ENCODE data around the gene MAP2K5. TPM values are rescaled to one million over a fixed set of nuclear protein-coding genes. Genes with fewer than 3 reads are reported as not detected.
"Not testable (repeated sequence)": the region's sequence is repeated elsewhere in the genome, so short reads cannot be mapped to it uniquely, and the experiment has no call there.

The MAP2K5 gene
- total RNA-seq, 1 experiment from 2014 or later: 3.4 TPM

DNA sequence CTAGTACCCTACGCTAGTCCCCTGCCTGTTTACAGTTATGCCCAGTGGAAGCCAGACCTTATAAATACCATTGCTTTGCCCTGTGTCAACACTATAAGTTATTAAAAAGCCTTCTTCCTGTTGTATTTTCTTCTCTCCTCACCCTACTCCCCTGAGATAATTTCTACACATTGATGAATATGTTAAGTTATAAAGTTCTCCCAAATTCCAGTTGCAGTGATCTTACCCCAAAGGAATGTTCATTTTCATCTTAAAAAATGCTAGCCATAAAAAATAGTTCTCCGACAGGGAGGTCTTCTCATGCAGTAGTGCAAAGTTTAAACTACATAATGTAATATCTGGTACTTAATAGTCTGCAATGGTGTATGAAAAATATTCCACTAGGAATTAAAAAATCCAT is 58.6 kb downstream of the MAP2K5 start:
- no peak for DNase-seq (ENCODE audit: low read depth)

DNA sequence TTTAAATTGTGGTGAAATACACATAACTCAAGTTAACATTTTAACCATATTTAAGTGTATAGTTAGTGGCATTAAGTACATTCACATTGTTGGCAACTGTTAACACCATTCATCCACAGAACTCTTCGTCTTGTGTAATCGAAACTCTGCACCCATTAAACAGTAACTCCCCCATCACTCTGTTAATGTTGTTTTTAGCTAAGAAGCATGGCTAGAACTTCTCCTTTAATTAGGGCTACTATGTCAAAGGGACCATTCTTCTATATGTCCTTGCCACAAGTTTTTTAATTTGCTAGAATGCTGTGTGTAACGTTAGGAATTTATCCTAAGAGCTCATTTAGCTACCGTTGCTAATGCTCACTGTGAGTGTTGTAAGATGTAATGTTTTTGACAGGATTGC is 60.6 kb downstream of the MAP2K5 start:
- no peak for DNase-seq (ENCODE audit: low read depth)

DNA sequence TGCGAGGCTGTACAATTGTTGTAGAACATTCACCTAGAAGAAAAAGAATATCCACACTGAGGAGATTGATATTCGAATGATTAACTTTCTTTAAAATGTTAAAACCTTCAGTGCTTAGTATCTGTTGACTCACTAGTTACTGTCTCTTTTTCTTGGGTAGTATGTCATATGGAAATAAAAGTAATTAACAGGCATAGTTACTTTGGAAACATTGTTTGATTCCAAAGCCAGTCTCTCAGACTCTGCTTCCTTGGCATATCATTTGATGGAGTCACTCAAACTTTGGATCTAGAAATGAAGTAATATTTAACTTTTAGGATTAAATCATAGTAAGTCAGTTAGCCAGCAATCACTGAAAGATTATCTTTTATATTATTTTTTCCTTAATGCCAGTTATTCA is 63.4 kb downstream of the MAP2K5 start:
- no peak for DNase-seq (ENCODE audit: low read depth)

DNA sequence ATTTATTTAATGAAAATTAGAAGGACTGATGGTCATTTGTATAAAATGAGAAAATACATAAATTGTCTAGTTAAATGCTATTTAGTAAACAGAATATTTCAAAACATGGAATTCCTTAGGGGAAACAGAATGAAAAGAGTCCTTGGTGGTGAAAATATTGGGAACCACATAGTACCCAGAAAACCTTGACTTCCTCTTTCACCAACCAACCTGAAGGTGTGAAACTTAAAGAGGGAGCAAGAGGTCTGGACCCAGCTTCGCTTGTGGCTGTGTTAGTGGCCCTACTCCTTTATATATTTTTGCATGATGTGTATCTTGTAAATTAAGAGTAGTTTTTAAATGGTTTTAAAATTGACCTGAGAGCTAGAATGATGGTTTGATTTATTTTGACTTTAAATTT is 64.2 kb downstream of the MAP2K5 start:
- DNase-seq (ENCODE audit: low read depth): no peak

DNA sequence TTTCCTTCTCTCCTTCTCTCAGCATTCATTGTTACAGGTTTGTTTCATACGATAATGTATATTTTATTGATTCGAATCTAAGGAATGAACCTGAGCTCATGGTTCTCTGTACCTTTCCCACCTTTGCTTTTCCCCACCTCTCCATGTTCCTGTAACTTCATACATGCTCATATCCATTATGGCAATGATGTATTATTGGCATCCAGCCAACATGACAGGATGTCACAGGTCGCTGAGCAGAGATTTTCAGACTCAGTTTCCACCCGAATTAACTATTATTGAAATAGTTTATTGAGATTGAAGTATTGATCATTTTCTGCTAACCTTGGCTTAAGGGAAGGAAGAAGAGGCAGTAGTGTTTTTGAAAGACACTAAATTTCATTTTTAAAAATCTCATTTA is 64.8 kb downstream of the MAP2K5 start:
- DNase-seq (ENCODE audit: low read depth): no peak

DNA sequence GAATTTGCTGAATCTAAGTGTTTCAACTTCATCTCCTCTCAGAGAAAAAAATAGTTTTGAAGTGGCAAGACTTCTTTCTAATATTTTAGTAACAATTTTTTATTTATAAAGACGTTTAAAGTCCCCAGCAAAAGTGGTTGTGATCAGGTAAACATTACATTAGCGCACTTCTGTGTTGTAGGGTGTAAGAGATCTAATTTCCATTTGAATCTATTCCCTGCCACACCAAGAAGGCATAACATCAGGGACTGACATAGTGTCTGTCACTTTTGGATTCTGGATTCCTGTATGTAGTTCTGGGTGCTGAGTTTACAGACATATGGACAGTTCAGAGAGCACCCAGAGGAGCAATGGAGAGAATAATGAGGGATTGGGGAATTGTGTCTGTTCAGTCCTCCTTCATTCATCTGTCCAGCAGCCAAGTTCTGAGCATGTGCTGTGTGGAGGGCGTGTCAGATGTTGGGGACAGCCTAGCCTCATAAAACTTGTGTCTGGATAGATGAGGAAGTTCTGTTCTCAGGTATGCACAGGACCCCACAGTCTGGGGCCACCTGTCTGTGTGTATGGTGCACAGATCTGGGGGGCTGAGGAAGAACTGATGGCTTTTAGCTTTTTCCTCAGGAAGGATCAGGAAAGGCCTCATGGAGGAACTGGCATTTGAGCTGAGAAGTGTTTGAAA is 65.6 kb downstream of the MAP2K5 start:
- DNase-seq (ENCODE audit: low read depth): no peak

GRCh38 chr15:67608638-67608959 is 66.1 kb downstream of the MAP2K5 start:
- no peak for DNase-seq (ENCODE audit: low read depth)

DNA sequence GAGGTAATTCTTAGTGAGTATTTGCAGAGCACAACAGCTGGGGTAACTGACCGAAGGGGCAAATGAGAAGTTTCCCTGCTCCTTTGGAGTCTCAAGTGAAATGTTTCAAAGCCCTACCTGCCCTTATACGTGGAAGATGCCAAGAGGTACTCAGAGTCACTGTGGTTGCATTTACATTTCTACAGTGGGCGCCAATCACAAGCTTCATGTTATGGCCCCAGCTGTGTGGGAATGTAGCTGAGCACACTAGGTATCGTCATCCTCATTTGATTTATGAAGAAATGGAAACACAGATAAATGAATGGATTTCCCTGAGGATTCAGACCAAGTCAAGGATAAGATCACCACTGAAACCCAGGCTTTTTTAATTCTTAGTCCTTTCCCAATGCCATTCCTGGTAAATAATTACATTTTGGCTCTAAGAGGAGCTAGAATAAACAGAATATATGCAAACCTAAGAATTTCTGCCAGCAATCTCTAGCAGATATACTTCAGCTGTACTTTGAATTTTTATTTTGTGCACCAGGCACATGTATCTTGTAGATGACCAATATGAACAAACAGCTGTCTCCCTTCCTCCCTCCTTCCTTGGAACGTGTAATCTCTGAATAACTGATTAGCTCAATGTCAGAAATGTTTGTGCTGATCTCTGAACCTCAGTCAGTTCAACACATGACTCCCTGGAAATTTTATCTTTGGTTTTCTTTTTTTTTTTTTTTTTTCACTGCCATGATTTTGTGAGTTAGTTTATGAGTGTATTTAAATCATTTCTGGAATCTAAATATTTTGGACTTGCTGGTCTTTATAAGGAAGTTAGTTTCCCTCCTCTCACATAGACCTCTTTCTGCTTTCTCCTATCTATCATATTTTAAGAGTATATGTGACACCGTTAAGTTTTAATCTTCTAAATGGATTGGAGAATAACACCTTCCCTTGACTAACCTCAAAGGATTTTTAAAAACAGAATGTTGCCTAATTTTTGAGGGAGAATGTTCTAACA is 69.2 kb downstream of the MAP2K5 start:
- no peak for DNase-seq (ENCODE audit: low read depth)

DNA sequence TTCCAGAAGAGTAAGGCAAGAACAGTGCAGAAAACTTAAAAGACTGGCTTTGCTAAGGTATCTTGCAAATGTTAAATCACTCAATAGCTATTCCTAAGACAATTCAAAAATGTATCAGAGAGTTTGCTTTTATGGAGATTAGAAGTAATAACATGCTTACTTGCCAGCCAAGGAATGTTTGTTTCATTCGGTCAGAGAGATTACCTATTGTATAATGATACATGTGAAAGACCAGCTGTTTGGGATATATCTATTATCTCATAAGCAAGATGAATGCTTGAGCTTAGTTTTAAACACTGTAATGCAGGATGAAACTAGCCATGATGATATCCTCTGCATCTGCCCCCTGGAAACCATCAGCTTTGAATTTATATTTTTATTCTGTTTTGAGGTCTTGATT is 70.7 kb downstream of the MAP2K5 start:
- no peak for DNase-seq (ENCODE audit: low read depth)

DNA sequence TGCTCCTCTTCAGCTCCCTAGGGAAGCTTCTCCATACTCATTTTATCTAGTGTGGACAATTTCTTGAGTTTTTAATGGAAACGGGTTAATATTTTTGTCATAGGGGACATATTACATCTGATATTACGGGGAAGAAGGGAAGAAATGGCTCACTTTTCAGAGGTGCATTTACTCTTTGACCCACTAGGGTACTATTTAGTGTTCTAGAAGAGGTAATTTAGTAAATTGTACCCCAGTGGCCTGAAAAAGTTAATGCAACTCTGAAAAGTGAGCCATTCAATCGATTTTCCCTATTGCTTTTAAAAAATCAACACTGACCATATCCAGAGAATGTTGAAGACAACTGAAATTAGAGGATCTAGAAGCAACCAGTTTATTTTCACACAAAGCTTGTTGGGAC is 71.2 kb downstream of the MAP2K5 start:
- no peak for DNase-seq (ENCODE audit: low read depth)

DNA sequence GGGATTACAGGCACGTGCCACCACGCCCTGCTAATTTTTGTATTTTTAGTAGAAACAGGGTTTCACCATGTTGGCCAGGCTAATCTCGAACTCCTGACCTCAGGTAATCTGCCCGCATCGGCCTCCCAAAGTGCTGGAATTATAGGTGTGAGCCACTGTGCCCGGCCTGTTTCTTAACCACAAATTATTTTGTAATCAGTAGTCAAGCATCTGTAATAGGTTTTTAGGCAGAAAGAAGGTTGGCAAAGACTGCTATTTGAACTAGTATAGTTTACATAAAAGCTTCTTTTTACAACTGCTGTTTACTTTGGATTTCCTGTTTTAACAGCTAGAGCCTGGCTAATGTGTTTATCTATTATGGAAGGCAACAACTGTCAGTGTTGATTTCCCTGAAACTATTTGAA is 72.6 kb downstream of the MAP2K5 start:
- not testable (repeated sequence) for DNase-seq (ENCODE audit: low read depth)

- DNase-seq (ENCODE audit: low read depth): no peak
Measured at GRCh38 chr15:67618297-67618696, 75.8 kb downstream of the MAP2K5 start.

- no peak for DNase-seq (ENCODE audit: low read depth)
Measured at GRCh38 chr15:67622110-67622509, 79.6 kb downstream of the MAP2K5 start.

DNA sequence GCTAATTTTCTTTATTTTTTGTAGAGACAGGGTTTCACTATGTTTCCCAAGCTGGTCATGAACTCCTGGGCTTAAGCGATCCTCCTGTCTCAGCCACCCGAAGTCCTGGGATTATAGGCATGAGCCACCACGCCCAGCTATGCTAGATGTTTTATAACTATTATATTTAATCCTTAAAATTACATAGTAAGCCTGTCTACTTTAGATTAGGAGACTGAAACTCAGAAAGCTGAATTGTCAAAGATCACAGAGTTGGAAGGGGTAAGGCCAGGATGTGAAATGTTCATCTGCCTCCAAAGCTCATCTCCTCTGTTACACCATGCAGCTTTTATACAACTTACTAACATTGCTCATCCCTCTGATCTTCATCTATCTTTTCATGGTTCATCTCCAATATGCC is 89.8 kb downstream of the MAP2K5 start:
- DNase-seq (ENCODE audit: low read depth): no peak

DNA sequence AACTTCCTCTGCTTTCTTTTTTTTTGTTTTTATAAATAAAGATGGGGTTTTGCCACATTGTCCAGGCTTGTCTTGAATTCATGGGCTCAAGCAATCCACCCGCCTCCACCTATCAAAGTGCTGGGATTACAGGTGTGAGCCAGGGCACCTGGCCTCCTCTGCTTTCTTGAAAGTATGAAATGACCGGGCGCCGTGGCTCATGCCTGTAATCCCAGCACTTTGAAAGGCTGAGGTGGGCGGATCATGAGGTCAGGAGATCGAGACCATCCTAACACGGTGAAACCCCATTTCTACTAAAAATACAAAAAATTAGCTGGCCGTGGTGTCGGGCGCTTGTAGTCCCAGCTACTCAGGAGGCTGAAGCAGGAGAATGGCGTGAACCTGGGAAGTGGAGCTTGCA is 93.4 kb downstream of the MAP2K5 start:
- DNase-seq (ENCODE audit: low read depth): not testable (repeated sequence)

DNA sequence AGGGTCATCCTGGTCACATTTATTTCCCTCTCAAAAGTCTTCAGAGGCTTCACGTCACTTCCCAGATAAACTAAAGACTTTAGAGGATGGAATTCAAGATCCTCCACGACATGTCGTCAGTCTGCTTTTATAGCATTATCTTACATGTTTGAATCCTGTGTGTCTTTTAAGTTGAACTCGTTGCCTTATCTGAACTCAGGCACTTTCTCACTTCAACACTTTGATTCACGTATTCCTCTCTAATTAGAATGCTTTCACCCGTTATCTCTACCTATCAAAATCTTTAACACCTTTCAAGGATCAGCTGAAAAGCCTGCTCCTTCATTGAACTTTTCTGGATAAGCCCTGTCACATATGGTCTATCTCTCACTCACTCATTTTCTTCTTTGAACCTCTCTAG is 97.1 kb downstream of the MAP2K5 start:
- DNase-seq (ENCODE audit: low read depth): no peak

DNA sequence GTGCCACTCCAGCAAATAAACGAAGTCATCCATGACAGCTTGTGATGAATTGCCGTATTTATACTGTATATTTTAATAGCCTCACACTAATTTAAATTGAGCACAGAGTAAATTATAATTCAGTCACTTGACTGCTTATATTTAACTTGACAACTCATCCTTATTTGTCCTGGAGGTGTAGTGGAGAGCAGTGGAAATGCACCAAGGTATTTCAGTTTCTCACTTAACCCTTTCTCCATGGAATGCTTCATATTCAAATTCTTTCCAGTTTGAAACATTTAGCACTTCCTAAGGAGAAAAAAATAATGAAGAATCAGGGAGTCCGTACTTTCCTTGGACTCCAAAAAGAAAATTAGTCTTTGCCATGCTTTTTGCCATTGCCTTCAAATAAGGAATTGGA is 99.0 kb downstream of the MAP2K5 start:
- no peak for DNase-seq (ENCODE audit: low read depth)

DNA sequence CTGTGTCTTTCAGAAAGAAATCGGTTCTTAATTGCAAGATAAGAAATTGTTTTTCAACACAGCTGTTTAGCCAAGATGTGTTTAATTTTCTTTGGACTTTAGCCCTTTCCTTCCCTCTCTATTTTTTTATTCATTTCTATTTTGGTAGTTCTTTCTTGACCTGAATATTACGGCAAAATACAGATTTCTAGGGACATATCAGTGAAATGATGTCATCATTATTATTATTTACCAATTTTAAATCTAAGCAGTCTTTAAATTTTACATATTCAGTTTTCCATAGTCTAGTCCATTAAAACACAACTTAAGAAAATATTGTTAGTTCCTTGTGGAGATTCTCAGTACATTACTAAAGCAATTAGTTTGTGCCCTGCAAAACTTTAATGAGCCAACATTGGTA is 104.3 kb downstream of the MAP2K5 start:
- no peak for DNase-seq (ENCODE audit: low read depth)

- DNase-seq (ENCODE audit: low read depth): no peak
Measured at GRCh38 chr15:67652586-67652985, 110.1 kb downstream of the MAP2K5 start.

GRCh38 chr15:67660446-67660845 is 117.9 kb downstream of the MAP2K5 start:
- DNase-seq (ENCODE audit: low read depth): no peak

DNA sequence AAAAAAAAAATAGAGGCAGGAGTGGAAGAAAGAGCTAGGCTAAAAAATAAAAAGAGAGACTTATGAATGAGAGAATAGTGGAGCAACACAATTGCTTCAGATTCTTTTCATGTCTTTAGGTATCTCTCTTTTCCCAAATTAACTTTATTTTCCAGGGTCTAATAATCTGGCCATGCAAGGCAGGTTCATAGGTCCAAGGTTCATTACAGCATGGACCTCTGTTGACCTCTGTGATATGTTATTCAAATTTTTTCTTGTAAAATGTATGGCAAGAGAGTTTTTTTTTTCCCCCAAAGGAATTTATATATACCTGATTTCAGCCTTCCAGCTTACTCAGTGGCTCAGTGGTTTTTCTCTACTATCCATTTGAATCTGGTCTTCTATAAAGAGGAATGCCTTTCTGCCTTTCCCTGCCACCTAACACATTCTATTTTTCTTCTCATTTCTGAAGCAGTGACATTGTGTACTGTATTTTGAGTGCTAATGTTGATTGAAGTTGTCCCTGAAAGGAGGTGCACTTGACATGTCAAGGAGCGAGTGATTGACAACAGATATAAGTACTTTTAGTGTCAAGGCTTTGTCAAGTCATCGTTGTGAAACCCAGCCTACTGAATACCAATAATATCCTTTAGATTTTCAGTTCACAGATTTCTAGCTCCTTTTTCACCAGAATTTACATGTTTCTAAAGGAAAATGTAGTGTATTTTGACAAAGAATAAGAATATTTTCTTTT is 118.5 kb downstream of the MAP2K5 start:
- no peak for DNase-seq (ENCODE audit: low read depth)

GRCh38 chr15:67670647-67671305 is 128.3 kb downstream of the MAP2K5 start:
- DNase-seq (ENCODE audit: low read depth): no peak
